ENCODE results near the gene CCNA1. TPM values are rescaled to one million over a fixed set of nuclear protein-coding genes. Genes with fewer than 3 reads are reported as not detected.

The CCNA1 gene
- total and polyA plus RNA-seq, 7 donors: 0.79 to 5.8 (median 1.2) TPM; not detected in 3

DNA sequence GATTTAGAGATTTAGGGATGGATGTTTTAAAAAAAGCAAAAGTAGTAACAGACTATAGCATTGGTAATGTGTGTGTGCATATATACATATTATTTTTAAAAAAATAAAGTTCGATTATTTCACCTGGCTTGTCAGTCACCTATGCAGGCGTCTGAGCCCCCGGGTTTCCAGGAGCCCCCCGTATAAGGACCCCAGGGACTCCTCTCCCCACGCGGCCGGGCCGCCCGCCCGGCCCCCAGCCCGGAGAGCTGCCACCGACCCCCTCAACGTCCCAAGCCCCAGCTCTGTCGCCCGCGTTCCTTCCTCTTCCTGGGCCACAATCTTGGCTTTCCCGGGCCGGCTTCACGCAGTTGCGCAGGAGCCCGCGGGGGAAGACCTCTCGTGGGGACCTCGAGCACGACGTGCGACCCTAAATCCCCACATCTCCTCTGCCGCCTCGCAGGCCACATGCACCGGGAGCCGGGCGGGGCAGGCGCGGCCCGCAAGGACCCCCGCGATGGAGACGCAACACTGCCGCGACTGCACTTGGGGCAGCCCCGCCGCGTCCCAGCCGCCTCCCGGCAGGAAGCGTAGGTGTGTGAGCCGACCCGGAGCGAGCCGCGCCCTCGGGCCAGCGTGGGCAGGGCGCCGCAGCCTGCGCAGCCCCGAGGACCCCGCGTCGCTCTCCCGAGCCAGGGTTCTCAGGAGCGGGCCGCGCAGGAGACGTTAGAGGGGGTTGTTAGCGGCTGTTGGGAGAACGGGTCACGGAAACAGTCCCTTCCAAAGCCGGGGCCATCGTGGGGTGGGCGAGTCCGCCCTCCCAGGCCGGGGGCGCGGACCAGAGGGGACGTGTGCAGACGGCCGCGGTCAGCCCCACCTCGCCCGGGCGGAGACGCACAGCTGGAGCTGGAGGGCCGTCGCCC lies 840 bp upstream of the CCNA1 start:
- ATAC-seq (peak in 2 of 4 donors; percentile 28 to 63), DNase-seq (peak in 1 of 2 donors; percentile 18)
- Histone ChIP-seq H3K4me3 (peak overlapping the region; percentile 64), H3K36me3 (ENCODE audit: insufficient read depth in 1 of 2, low read depth in 1 of 2) (no peaks in the 10 kb centered on the region), H3K4me1 (no peaks in the 10 kb centered on the region), H3K27me3 (ENCODE audit: insufficient read depth in 3 of 3, low read length in 2 of 3) (peaks cover 0 to 58% (median 13%) of the 10 kb centered on the region in 3 donors), H3K9me3 (no peaks in the 10 kb centered on the region), H3K27ac (no peak overlapping the region)
- intact Hi-C loops (cut with DNase I): no loop called here
- TF ChIP-seq, protein P1, sequence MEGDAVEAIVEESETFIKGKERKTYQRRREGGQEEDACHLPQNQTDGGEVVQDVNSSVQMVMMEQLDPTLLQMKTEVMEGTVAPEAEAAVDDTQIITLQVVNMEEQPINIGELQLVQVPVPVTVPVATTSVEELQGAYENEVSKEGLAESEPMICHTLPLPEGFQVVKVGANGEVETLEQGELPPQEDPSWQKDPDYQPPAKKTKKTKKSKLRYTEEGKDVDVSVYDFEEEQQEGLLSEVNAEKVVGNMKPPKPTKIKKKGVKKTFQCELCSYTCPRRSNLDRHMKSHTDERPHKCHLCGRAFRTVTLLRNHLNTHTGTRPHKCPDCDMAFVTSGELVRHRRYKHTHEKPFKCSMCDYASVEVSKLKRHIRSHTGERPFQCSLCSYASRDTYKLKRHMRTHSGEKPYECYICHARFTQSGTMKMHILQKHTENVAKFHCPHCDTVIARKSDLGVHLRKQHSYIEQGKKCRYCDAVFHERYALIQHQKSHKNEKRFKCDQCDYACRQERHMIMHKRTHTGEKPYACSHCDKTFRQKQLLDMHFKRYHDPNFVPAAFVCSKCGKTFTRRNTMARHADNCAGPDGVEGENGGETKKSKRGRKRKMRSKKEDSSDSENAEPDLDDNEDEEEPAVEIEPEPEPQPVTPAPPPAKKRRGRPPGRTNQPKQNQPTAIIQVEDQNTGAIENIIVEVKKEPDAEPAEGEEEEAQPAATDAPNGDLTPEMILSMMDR (IDR thresholded peaks at IDR 0.05): no peak
- 1 to 2% (median 2%) methylated on average over 69 to 85 of the region's 85 CpGs for WGBS, 3 donors

DNA sequence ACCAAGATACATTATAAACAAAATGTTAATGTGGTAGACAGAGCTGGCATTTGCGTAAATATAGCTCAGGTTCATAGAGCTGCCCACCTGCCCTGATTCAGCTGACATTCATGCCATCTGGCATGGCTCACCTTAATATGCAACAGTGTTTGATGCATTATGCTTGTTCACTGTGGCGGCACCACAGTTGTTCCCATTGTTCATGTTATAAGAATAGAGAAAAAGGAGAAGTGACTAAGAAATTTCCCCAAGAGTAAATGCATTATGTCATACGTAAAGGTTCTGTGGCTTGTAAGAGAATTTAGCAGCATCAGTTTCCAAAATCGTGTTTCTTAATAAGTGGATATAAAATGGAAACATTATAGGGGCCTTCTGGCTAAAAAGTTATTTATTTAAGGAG lies 4.5 kb downstream of the CCNA1 start:
- DNase-seq (no peak), ATAC-seq (no peak)
- H3K4me3 ChIP-seq: no peak overlapping the region
- H3K9me3 ChIP-seq: no peaks in the 10 kb centered on the region
- H3K27ac ChIP-seq: no peak overlapping the region
- H3K27me3 ChIP-seq (ENCODE audit: insufficient read depth in 3 of 3, low read length in 2 of 3): peaks cover 0 to 28% (median 3%) of the 10 kb centered on the region in 3 donors
- no peaks in the 10 kb centered on the region for H3K4me1 ChIP-seq
- WGBS, 3 donors: 79 to 80% (median 79%) methylated on average over 4 of the region's 4 CpGs
- intact Hi-C loops (cut with DNase I): no loop called here
- H3K36me3 ChIP-seq (ENCODE audit: insufficient read depth in 1 of 2, low read depth in 1 of 2): no peaks in the 10 kb centered on the region
- TF ChIP-seq, protein P1 (IDR thresholded peaks at IDR 0.05): no peak

DNA sequence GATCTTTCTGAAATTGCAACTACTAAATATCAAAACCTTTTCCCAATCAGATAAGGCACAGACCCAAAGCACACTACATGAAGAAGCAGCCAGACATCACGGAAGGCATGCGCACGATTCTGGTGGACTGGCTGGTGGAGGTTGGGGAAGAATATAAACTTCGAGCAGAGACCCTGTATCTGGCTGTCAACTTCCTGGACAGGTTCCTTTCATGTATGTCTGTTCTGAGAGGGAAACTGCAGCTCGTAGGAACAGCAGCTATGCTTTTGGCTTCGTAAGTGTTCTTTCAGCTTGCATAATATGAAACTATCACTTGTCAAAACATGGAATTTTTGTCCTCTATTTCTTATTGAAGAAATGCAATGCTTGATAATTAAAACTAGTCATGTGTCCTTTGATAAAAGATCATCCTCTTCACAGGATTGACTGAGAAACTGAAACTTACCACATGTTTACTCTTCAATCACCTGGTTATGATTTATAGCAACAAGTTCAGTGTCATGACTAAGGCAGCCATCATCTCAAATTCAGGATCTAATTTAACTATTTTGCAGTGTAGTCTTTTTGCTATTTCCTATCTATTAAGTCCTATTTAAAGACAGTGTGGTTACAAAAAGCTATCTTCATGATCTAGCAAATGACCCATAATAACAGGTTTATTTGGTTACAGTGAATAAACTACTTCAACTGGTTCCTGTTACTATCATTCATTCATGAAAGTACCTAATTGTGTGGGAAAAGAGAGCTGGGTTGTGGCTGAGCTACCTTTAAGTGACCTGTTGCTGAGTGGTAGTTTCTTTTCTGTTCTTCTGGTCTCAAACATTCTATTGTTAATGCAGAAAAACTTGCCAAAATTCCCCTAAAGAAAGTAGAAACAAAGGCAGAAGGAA lies 6.5 kb downstream of the CCNA1 start:
- no peak overlapping the region for H3K27ac ChIP-seq
- TF ChIP-seq, protein P1 (IDR thresholded peaks at IDR 0.05): no peak
- no peaks in the 10 kb centered on the region for H3K4me1 ChIP-seq
- no peaks in the 10 kb centered on the region for H3K36me3 ChIP-seq (ENCODE audit: insufficient read depth in 1 of 2, low read depth in 1 of 2)
- no peak overlapping the region for H3K4me3 ChIP-seq
- no peaks in the 10 kb centered on the region for H3K9me3 ChIP-seq
- DNase-seq: no peak
- peaks cover 0 to 9% (median 0%) of the 10 kb centered on the region in 3 donors for H3K27me3 ChIP-seq (ENCODE audit: insufficient read depth in 3 of 3, low read length in 2 of 3)
- 81 to 85% (median 82%) methylated on average over 6 of the region's 6 CpGs for WGBS, 3 donors
- intact Hi-C loops (cut with DNase I): no loop called here
- no peak for ATAC-seq

DNA sequence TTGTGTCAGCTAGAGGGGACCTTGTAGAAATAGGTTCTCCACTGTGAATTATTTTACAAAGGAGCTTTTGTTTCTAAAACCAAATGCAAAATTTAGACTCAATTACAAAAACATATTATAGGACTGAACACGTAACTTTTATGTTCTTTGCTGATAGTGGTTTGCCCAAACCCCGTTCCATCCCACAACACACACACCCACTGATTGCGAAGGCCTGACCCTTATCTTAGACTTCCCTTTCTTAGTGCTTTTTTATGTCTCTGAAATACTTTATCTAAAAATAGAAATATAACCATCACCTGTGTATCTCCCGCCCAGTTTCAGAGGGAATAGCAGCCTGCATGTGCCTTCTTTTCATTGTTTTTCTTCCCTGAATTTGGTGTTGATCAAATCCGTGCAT lies 13.0 kb downstream of the CCNA1 start:
- TF ChIP-seq, protein P1 (IDR thresholded peaks at IDR 0.05): no peak
- H3K27ac ChIP-seq: no peak overlapping the region
- whole genome bisulfite sequencing, 3 donors: 85 to 89% (median 89%) methylated on average over 5 of the region's 5 CpGs
- H3K9me3 ChIP-seq: no peaks in the 10 kb centered on the region
- ATAC-seq (no peak), DNase-seq (no peak)
- no peaks in the 10 kb centered on the region for H3K36me3 ChIP-seq (ENCODE audit: insufficient read depth in 1 of 2, low read depth in 1 of 2)
- intact Hi-C loops (cut with DNase I): no loop called here
- H3K27me3 ChIP-seq (ENCODE audit: insufficient read depth in 3 of 3, low read length in 2 of 3): peaks cover 0 to 4% (median 1%) of the 10 kb centered on the region in 3 donors
- no peaks in the 10 kb centered on the region for H3K4me1 ChIP-seq
- no peak overlapping the region for H3K4me3 ChIP-seq
